Heart left ventricle (tissue), 13 donors: ENCODE measurements around the gene PAK2.

ENCODE experiments used
- POLR2A ChIP-seq, 2 donors: fragments of 450-650 bp; IDR thresholded peaks; one replicate each; pipeline ENCODE4 v1.6.1; 2017; ENCODE audit warnings: antibody characterized with exemption in 2 of 2, mild to moderate bottlenecking in 2 of 2, moderate library complexity in 2 of 2
- TF ChIP-seq, protein P1 (sequence below), 12 donors: fragments of 200-600 bp; sonication (generic) in 4 of 12; IDR thresholded peaks; one replicate each; pipeline versions ENCODE4 v1.5.0 to v1.8.0; 2018 to 2022; ENCODE audit warnings: antibody characterized with exemption in 12 of 12, mild to moderate bottlenecking in 5 of 12
- donor health status: ischemic (EF 13 %, LVEDD 7.1; RV severe dilation, severe dysfunction).
- donor health status: DM: no; HTN: yes; CAD: no.
- donor health status: DM: no; HTN: no; CAD: no.
- donor health status: ischemic (EF 25% LVEDD 6.9; RV normal size, moderate dysfunction).
- donor health status: ischemic (EF 25% LVEDD 5.7; RV mildly dilated, moderate dysfunction).
- donor health status: ischemic (EF 35%, LVEDD 5.7; RV mildly dilated, moderate dysfunction).
- donor health status: nonischemic (EF 11% LVEDD 7.7; RV severe dilation, severe dysfunction).
- donor health status: DM: yes; HTN: yes; CAD: no.
- donor health status: PGD.
- donor health status: ischemic (EF 29% LVEDD 5.4; RV normal size, mild dysfunction).
- donor health status: nonischemic (EF 23%, LVEDD 6.1; RV moderate dilation, normal function).

DNA sequence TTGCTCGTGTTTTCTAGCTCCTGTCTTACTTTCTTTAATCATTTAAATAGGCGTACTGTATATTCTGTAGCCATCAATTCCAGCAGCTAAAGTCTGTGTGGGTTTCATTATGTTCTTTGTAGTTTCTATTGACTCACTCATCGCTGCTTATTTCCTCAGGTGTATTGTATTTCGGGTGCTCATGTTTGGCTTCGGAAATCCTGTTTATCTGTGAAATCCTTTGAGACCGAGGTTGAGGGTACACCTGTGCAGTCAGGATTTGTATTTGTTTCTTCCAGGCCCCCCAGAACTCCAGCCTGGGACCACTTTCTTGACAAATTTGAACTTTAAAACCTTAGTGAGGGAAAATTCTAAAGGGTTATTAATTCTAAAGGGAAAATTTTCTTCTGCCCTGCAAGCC, 2.0 kb upstream of the PAK2 start:
- TF ChIP-seq, protein P1, sequence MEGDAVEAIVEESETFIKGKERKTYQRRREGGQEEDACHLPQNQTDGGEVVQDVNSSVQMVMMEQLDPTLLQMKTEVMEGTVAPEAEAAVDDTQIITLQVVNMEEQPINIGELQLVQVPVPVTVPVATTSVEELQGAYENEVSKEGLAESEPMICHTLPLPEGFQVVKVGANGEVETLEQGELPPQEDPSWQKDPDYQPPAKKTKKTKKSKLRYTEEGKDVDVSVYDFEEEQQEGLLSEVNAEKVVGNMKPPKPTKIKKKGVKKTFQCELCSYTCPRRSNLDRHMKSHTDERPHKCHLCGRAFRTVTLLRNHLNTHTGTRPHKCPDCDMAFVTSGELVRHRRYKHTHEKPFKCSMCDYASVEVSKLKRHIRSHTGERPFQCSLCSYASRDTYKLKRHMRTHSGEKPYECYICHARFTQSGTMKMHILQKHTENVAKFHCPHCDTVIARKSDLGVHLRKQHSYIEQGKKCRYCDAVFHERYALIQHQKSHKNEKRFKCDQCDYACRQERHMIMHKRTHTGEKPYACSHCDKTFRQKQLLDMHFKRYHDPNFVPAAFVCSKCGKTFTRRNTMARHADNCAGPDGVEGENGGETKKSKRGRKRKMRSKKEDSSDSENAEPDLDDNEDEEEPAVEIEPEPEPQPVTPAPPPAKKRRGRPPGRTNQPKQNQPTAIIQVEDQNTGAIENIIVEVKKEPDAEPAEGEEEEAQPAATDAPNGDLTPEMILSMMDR (IDR thresholded peaks at IDR 0.05), result no peak
- no peak for TF ChIP-seq POLR2A (IDR thresholded peaks at IDR 0.05)
